Measurements from ENCODE around the gene ZBTB40. TPM values are rescaled to one million over a fixed set of nuclear protein-coding genes. Genes with fewer than 3 reads are reported as not detected.

Gene ZBTB40
- total RNA-seq, 6 experiments from 2014 or later, result 6.2 to 7.6 (median 7.0) TPM

DNA sequence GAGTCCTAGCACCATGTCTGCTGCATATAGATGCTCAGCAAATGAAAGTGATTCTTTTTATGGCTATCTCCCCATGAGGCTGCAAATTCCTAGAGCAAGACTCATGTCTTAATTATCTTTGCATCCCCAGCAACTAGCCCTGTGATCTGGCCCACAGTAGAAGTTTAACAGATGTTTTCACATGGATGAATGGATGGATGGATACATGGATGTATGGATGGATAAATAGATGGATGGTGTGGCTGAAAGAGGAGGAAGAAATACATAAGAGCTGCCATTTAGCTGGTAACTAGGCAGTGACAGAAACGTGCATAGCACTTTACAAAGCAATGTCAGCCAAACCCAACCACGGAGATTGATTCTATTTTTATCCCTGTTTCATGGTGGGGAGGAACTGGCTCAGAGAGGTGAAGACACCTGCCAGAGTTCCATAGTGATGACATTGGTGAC lies 32.7 kb upstream of the ZBTB40 start:
- TF ChIP-seq POLR2A (IDR thresholded peaks at IDR 0.05), result no peak
- TF ChIP-seq, protein P1, sequence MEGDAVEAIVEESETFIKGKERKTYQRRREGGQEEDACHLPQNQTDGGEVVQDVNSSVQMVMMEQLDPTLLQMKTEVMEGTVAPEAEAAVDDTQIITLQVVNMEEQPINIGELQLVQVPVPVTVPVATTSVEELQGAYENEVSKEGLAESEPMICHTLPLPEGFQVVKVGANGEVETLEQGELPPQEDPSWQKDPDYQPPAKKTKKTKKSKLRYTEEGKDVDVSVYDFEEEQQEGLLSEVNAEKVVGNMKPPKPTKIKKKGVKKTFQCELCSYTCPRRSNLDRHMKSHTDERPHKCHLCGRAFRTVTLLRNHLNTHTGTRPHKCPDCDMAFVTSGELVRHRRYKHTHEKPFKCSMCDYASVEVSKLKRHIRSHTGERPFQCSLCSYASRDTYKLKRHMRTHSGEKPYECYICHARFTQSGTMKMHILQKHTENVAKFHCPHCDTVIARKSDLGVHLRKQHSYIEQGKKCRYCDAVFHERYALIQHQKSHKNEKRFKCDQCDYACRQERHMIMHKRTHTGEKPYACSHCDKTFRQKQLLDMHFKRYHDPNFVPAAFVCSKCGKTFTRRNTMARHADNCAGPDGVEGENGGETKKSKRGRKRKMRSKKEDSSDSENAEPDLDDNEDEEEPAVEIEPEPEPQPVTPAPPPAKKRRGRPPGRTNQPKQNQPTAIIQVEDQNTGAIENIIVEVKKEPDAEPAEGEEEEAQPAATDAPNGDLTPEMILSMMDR (IDR thresholded peaks at IDR 0.05), result no peak
- Histone ChIP-seq H3K4me3 (no peak overlapping the region), H3K36me3 (no peaks in the 10 kb centered on the region), H3K9me3 (no peaks in the 10 kb centered on the region), H3K27me3 (no peaks in the 10 kb centered on the region), H3K27ac (no peak overlapping the region), H3K4me1 (peaks cover 0 to 10% (median 4%) of the 10 kb centered on the region in 4 donors)
- DNase-seq, result no peak
- WGBS (ENCODE audit: insufficient coverage, low coverage, low lambda C conversion rate, missing lambda C conversion rate), result 0% methylated on average over 2 of the region's 2 CpGs
- ATAC-seq, result no peak
- intact Hi-C loops (cut with DNase I), result loop anchor here (5.0 to 10.0 kb wide), 3 partner anchors 284 to 314 kb away; no protein-coding TSS in a partner anchor

DNA sequence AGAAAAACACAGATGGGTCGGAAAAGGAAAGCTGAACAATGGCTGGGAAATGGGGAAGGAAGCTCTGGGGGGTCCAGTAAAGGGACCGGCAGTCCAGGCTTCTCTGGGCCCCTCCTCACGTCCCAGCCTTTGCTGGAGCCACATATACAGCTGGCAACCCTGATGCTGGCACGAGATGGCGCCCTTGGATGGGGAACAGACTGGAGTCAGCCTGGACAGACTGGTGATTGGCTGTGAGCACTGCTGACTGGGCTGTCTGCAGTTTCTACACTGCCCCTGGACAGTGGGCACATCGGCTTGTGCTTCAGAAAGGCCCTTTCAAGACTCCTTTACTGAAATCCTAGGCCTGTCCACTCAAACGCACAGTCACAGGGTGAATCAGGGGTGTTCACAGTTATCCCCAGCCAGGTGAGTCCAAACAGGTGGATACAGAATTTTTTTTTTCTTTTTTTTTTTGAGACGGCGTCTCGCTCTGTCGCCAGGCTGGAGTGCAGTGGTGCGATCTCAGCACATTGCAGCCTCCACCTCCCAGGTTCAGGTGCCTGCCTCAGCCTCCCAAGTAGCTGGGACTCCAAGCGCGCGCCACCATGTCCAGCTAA lies 31.1 kb upstream of the ZBTB40 start:
- intact Hi-C loops (cut with DNase I), result loop anchor here (5.0 kb wide), 1 partner anchor 222 kb away; the partner anchor contains the start of gene C1QC (in 2 of the 2)
- ATAC-seq (peak; percentile 91 to 95 (median 93)), DNase-seq (peak; percentile 83 to 87 (median 85))
- H3K36me3 ChIP-seq, result no peaks in the 10 kb centered on the region
- H3K27me3 ChIP-seq, result no peaks in the 10 kb centered on the region
- H3K4me3 ChIP-seq, result no peak overlapping the region
- TF ChIP-seq POLR2A (IDR thresholded peaks at IDR 0.05), result no peak
- TF ChIP-seq, protein P1 (IDR thresholded peaks at IDR 0.05), result peak; percentile 75 to 90 (median 86)
- no peak overlapping the region for H3K27ac ChIP-seq
- 62% methylated on average over 12 of the region's 15 CpGs for WGBS (ENCODE audit: insufficient coverage, low coverage, low lambda C conversion rate, missing lambda C conversion rate)
- no peaks in the 10 kb centered on the region for H3K9me3 ChIP-seq
- no peaks in the 10 kb centered on the region for H3K4me1 ChIP-seq

DNA sequence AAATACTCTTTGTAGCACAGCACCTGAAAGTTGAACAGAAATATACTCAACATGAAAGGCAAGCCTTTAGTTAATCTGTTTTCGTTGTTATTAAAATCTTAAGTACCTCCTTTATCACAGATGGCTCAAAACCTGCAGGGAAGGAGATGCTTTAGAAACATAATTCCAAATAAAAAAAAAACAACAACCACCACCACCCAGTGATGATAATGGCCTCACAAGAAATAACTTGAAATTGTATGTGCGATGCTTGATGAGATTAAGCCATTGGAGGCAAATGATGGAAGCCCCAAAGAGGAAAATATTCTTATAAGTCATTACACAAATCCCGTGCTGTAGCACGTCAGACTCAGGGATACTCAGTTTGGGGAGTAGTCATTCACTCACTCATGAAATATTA lies 24.9 kb upstream of the ZBTB40 start:
- no peaks in the 10 kb centered on the region for H3K36me3 ChIP-seq
- H3K4me3 ChIP-seq, result no peak overlapping the region
- intact Hi-C loops (cut with DNase I), result no loop called here
- DNase-seq, result no peak
- ATAC-seq, result no peak
- TF ChIP-seq, protein P1 (IDR thresholded peaks at IDR 0.05), result no peak
- TF ChIP-seq POLR2A (IDR thresholded peaks at IDR 0.05), result no peak
- WGBS (ENCODE audit: insufficient coverage, low coverage, low lambda C conversion rate, missing lambda C conversion rate), result 77% methylated on average over 4 of the region's 4 CpGs
- no peak overlapping the region for H3K27ac ChIP-seq
- no peaks in the 10 kb centered on the region for H3K4me1 ChIP-seq
- no peaks in the 10 kb centered on the region for H3K27me3 ChIP-seq
- H3K9me3 ChIP-seq, result no peaks in the 10 kb centered on the region

DNA sequence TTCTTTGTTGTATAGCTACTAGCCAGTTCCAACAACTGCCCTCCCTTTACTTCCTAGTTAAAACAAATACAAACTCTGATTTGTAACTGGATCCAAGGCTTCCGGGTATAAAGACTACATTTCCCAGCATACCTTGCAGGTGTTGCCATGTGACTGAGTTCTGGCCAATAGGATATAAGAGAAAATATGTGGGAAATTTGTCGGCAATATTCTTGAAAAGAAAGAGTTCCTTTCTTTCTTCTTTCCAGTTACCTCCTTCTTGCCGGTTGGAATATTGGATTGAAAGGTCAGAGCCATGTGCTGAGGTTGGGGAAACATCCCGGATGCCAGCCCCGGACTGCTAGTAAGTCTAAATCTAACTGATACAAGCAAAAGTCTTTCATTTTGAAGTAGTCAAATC lies 23.0 kb upstream of the ZBTB40 start:
- intact Hi-C loops (cut with DNase I), result no loop called here
- WGBS (ENCODE audit: insufficient coverage, low coverage, low lambda C conversion rate, missing lambda C conversion rate), result 39% methylated on average over 5 of the region's 5 CpGs
- TF ChIP-seq POLR2A (IDR thresholded peaks at IDR 0.05), result no peak
- DNase-seq, result no peak
- H3K9me3 ChIP-seq, result no peaks in the 10 kb centered on the region
- ATAC-seq, result peak; percentile 59 to 79 (median 71)
- no peak overlapping the region for H3K27ac ChIP-seq
- no peaks in the 10 kb centered on the region for H3K36me3 ChIP-seq
- H3K4me3 ChIP-seq, result peak overlapping the region in 2 of 3 donors; percentile 17 to 22
- no peaks in the 10 kb centered on the region for H3K27me3 ChIP-seq
- no peaks in the 10 kb centered on the region for H3K4me1 ChIP-seq

DNA sequence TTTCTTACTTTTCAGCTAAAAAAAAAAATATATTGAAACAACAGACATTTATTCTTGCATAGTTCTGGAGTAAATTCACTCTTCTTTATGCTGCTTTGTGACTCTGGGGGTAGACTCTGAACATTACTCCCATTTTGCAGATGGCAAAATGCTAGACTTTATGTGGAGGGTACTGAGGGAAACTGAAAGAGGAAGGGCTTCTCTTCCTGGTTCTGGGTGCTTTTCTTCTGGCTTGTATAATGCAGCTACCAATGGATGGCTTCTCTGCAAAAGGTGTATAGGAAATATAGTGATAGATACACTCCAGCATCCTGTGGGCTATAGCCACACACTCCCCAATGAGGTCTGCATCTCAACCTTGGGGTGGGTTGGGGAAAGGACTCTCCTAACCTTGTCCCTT lies 19.7 kb upstream of the ZBTB40 start:
- intact Hi-C loops (cut with DNase I), result no loop called here
- Histone ChIP-seq H3K4me3 (no peak overlapping the region), H3K27ac (no peak overlapping the region), H3K27me3 (no peaks in the 10 kb centered on the region), H3K9me3 (no peaks in the 10 kb centered on the region), H3K4me1 (no peaks in the 10 kb centered on the region), H3K36me3 (no peaks in the 10 kb centered on the region)
- no peak for TF ChIP-seq POLR2A (IDR thresholded peaks at IDR 0.05)
- TF ChIP-seq, protein P1 (IDR thresholded peaks at IDR 0.05), result no peak
- DNase-seq, result no peak
- ATAC-seq, result no peak
